ENCODE measurements around the gene KIAA0408. TPM values are rescaled to one million over a fixed set of nuclear protein-coding genes. Genes with fewer than 3 reads are reported as not detected.

KIAA0408 gene
- total and polyA plus RNA-seq, 2 donors from 2014 or later, result 0.47 to 2.7 TPM

GRCh38 chr6:127462376-127462775 lies 3.2 kb upstream of the KIAA0408 start:
- no peak overlapping the region for H3K27ac ChIP-seq (ENCODE audit: low read depth in 2 of 2, low read length in 2 of 2)
- intact Hi-C loops (cut with DNase I), result loop anchor here (10.0 kb wide), 1 partner anchor 72 kb away; no protein-coding TSS in a partner anchor
- H3K9ac ChIP-seq (ENCODE audit: low read length in 3 of 3), result no peak overlapping the region
- no peak for TF ChIP-seq CTCF (IDR thresholded peaks at IDR 0.05; ENCODE audit: borderline replicate concordance, extremely low read depth, insufficient read depth)
- no peak for DNase-seq
- FAIRE-seq, result no peak
- no peaks in the 10 kb centered on the region for H3K9me3 ChIP-seq (ENCODE audit: control insufficient read depth in 2 of 3, insufficient read depth in 1 of 3, low read length in 3 of 3)
- H3K27me3 ChIP-seq (ENCODE audit: control insufficient read depth, insufficient read depth, low read length), result no peaks in the 10 kb centered on the region
- no peak overlapping the region for H3K4me3 ChIP-seq (ENCODE audit: low read length in 3 of 3)
- no peaks in the 10 kb centered on the region for H3K4me1 ChIP-seq (ENCODE audit: control insufficient read depth in 2 of 3, insufficient read depth in 2 of 3, low read depth in 1 of 3, low read length in 3 of 3)
- H3K36me3 ChIP-seq (ENCODE audit: control insufficient read depth in 2 of 3, insufficient read depth in 3 of 3, low read length in 3 of 3), result no peaks in the 10 kb centered on the region

GRCh38 chr6:127460465-127460864 lies 1.3 kb upstream of the KIAA0408 start:
- H3K4me3 ChIP-seq (ENCODE audit: low read length in 3 of 3), result no peak overlapping the region
- H3K27me3 ChIP-seq (ENCODE audit: control insufficient read depth, insufficient read depth, low read length), result no peaks in the 10 kb centered on the region
- FAIRE-seq (no peak), DNase-seq (no peak)
- no peaks in the 10 kb centered on the region for H3K36me3 ChIP-seq (ENCODE audit: control insufficient read depth in 2 of 3, insufficient read depth in 3 of 3, low read length in 3 of 3)
- H3K27ac ChIP-seq (ENCODE audit: low read depth in 2 of 2, low read length in 2 of 2), result no peak overlapping the region
- intact Hi-C loops (cut with DNase I), result loop anchor here (10.0 kb wide), 1 partner anchor 74 kb away; no protein-coding TSS in a partner anchor
- no peak overlapping the region for H3K9ac ChIP-seq (ENCODE audit: low read length in 3 of 3)
- no peaks in the 10 kb centered on the region for H3K9me3 ChIP-seq (ENCODE audit: control insufficient read depth in 2 of 3, insufficient read depth in 1 of 3, low read length in 3 of 3)
- TF ChIP-seq CTCF (IDR thresholded peaks at IDR 0.05; ENCODE audit: borderline replicate concordance, extremely low read depth, insufficient read depth), result no peak
- no peaks in the 10 kb centered on the region for H3K4me1 ChIP-seq (ENCODE audit: control insufficient read depth in 2 of 3, insufficient read depth in 2 of 3, low read depth in 1 of 3, low read length in 3 of 3)

GRCh38 chr6:127458817-127459216 lies 372 bp downstream of the KIAA0408 start:
- intact Hi-C loops (cut with DNase I), result no loop called here
- peak overlapping the region; percentile 2 to 67 for H3K27ac ChIP-seq (ENCODE audit: low read depth in 2 of 2, low read length in 2 of 2)
- no peaks in the 10 kb centered on the region for H3K4me1 ChIP-seq (ENCODE audit: control insufficient read depth in 2 of 3, insufficient read depth in 2 of 3, low read depth in 1 of 3, low read length in 3 of 3)
- DNase-seq (peak in 1 of 5 donors; percentile 37), FAIRE-seq (no peak)
- no peaks in the 10 kb centered on the region for H3K9me3 ChIP-seq (ENCODE audit: control insufficient read depth in 2 of 3, insufficient read depth in 1 of 3, low read length in 3 of 3)
- H3K27me3 ChIP-seq (ENCODE audit: control insufficient read depth, insufficient read depth, low read length), result no peaks in the 10 kb centered on the region
- no peaks in the 10 kb centered on the region for H3K36me3 ChIP-seq (ENCODE audit: control insufficient read depth in 2 of 3, insufficient read depth in 3 of 3, low read length in 3 of 3)
- H3K4me3 ChIP-seq (ENCODE audit: low read length in 3 of 3), result peak overlapping the region in 2 of 3 donors; percentile 27 to 28
- H3K9ac ChIP-seq (ENCODE audit: low read length in 3 of 3), result no peak overlapping the region
- no peak for TF ChIP-seq CTCF (IDR thresholded peaks at IDR 0.05; ENCODE audit: borderline replicate concordance, extremely low read depth, insufficient read depth)

GRCh38 chr6:127458222-127458621 lies 967 bp downstream of the KIAA0408 start:
- Histone ChIP-seq H3K9ac (ENCODE audit: low read length in 3 of 3) (no peak overlapping the region), H3K36me3 (ENCODE audit: control insufficient read depth in 2 of 3, insufficient read depth in 3 of 3, low read length in 3 of 3) (no peaks in the 10 kb centered on the region), H3K4me1 (ENCODE audit: control insufficient read depth in 2 of 3, insufficient read depth in 2 of 3, low read depth in 1 of 3, low read length in 3 of 3) (no peaks in the 10 kb centered on the region), H3K27ac (ENCODE audit: low read depth in 2 of 2, low read length in 2 of 2) (no peak overlapping the region), H3K9me3 (ENCODE audit: control insufficient read depth in 2 of 3, insufficient read depth in 1 of 3, low read length in 3 of 3) (no peaks in the 10 kb centered on the region), H3K27me3 (ENCODE audit: control insufficient read depth, insufficient read depth, low read length) (no peaks in the 10 kb centered on the region), H3K4me3 (ENCODE audit: low read length in 3 of 3) (no peak overlapping the region)
- FAIRE-seq, result no peak
- TF ChIP-seq CTCF (IDR thresholded peaks at IDR 0.05; ENCODE audit: borderline replicate concordance, extremely low read depth, insufficient read depth), result no peak
- intact Hi-C loops (cut with DNase I), result no loop called here
- DNase-seq, result peak in 1 of 5 donors; percentile 11

Measured in kidney (tissue), 14 donors.